GM18508 (cell line): ENCODE results near the gene SHKBP1.
"Not testable (repeated sequence)": the region's sequence is repeated elsewhere in the genome, so short reads cannot be mapped to it uniquely, and the experiment has no call there.

Source experiments
- ATAC-seq: cut with Tn5 transposase; IDR thresholded peaks from one replicate; pipeline ENCODE4 v1.9.1; 2021; ENCODE audit warnings: moderate number of reproducible peaks; ENCODE audit not compliant: insufficient read depth, unreplicated experiment

SHKBP1 gene

DNA sequence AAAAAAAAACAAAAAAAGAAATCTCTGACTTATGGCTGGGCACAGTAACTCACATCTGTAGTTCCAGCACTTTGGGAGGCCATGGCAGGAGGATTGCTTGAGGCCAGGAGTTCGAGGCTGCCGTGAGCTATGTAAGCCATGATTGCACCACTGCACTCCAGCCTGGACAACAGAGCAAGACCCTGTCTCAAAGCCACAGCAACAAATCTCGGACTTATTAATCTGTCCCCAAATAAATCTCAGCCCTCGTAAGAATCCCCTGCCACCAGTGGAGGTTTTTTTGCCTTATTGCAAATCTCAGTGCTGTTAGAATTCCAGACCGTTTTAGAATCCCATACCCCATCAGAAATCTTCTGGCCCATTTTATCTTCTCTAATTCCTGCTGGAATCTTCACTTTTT lies 4.9 kb downstream of the SHKBP1 start:
- no peak for ATAC-seq

DNA sequence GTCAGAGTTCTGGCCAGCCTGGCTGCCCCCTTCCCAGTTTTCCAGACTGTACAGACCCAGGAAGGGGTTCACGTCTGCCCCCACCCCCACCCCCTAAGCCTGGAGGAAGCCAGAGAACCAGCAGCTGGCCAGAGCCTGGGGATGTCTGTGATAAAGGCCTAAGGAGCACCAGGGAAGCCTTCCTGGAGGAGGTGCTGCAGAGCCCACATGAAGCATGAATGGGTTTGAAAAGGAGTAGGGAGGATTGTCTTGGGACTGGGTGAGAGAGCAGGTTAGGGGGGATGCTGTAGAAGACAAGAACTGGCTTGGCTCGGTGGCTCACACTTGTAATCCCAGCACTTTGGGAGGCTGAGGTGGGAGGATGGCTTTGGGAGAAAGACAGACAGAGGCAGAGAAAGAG lies 5.8 kb downstream of the SHKBP1 start:
- ATAC-seq = no peak

DNA sequence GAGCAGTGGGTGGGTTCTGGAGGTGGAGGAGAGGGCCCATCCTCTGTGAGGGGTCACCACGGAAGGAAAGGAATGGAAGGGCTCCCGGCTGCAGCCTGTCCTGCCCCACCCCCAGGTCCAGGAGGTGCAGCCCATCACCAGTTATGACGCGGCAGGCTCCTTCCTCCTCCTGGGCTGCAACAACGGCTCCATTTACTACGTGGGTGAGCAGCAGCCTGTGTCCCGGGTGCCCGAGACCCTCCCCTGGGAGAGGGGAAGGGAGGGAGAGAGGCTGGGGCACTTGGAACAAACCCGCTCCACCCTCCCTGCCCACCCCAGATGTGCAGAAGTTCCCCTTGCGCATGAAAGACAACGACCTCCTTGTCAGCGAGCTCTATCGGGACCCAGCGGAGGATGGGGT lies 6.6 kb downstream of the SHKBP1 start:
- ATAC-seq = no peak

DNA sequence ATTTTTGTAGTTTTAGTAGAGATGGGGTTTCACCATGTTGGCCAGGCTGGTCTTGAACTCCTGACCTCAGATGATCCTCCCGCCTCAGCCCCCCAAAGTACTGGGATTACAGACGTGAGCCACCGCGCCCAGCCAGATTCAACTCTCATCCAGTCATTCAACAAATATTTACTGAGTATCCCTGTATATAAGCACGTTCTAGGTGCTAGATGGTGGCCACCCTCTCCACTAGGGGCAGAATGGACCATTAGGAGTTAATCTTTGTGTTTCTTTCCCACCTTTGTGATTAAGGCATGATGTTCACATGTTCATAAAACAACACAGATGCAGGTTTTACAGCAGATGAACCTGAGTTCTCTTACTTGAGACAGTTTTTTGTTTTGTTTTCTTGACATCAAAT lies 7.3 kb downstream of the SHKBP1 start:
- no peak for ATAC-seq

DNA sequence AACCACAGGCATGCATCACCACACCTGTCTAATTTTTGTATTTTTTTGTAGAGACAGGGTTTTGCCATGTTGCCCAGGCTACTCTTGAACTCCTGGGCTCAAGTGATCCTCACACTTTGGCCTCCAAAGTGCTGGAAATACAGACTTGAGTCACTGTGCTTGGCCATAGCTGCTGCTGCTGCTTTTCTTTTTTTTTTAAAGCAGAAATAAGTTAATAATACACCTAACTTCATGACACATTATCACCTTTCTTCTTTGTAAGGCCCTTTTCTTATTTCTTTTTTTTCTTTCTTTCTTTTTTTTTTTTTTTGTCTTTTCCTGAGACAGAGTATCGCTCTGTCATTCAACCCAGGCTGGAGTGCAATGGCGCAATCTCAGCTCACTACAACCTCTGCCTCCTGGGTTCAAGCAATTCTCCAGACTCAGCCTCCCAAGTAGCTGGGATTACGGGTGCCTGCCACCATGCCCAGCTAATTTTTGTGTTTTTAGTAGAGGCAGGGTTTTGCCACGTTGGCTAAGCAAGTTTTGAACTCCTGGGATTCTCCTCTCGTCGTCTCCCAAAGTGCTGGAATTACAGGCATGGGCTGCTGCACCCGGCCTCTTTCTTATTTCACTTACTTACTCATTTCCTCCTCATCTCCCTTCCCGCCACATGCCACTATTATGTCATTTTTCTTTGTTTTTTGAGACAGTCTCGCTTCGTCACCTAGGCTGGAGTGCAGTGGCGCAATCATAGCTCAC lies 8.7 kb downstream of the SHKBP1 start:
- no peak for ATAC-seq

DNA sequence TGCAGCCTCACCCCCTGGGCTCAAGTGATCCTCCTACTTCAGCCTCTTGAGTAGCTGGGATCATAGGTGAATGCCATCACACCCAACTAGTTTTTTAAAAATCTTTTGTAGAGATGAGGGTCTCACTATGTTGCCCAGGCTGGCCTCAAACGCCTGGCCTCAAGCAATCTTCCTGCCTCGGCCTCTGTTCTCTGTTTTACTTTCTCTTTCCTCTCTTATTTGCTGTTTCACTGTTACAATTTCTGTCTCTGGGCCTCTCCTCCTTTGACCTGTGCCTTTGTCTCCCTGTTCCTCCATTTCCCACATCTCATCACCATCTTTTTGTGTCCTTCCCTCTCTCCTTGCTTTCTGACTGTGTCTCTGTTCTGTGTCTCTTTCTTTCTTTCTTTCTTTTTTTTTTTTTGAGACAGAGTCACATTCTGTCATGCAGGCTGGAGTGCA lies 9.3 kb downstream of the SHKBP1 start:
- ATAC-seq = no peak

DNA sequence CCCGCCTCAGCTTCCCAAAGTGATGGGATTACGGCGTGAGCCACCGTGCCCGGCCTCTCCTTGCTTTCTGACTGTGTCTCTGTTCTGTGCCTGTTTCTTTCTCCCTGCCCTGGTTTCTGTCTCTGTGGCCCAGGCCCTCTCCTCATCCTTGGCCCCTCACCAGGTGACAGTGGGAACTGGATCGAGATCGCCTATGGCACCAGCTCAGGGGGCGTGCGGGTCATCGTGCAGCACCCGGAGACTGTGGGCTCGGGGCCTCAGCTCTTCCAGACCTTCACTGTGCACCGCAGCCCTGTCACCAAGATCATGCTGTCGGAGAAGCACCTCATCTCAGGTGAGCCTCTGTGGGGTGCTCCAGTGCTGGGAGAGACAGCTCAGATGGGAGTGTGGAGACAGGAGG lies 9.9 kb downstream of the SHKBP1 start:
- no peak for ATAC-seq

DNA sequence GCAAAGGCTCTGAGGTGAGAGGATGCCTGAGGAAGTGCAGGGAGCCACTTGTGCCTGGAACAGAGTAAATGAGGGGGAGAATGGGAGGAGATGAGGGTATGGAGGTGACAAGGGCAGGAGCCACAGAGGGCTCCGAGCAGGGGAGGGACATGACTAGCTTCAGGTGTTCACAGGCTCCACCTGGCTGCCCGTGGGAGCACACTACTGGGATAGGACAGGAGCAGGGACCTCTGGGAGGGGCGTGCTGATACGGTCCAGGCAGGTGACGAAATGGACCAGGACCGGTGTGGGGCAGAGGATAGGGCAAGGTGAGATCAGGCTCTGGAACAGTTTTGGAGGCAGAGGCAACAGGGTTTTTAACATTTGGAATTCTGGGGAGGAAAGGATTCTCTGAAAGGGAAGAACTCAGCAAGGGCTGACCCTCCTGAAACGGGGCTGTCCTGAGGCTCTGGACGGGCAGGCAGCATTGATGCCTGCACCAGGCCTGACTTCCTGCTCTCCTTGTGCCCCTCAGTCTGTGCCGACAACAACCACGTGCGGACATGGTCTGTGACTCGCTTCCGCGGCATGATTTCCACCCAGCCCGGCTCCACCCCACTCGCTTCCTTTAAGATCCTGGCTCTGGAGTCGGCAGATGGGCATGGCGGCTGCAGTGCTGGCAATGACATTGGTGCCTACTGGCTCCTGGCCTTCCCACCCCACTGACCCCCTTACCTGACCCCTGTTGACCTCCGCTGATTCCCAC lies 11.6 kb downstream of the SHKBP1 start:
- no peak for ATAC-seq

DNA sequence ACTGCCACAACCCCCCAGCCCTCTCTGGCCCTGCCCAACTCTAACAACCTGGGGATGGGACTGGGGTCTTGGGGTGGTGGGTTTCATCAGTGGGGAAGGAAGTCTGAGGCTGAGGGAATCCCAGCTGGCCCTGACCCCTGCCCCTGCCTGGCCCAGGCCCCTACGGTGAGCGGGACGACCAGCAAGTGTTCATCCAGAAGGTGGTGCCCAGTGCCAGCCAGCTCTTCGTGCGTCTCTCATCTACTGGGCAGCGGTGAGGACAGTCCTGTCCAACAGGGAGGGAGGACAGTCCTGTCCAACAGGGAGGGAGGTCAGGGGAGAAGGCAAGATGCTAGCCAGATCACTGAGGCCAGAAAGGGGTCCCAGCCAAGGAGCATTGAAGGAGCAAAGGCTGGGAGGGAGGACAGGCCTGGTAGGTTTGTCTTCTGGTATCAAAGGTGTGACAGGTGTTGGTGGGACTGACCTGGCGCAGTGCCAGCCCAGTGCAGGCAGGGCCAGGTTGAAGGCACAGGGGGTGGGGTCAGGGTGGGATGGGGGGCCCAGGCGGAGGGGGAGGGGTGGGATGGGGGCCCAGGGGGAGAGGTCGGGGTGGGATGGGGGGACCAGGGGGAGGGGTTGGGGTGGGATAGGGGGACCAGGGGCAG lies 12.4 kb downstream of the SHKBP1 start:
- no peak for ATAC-seq

DNA sequence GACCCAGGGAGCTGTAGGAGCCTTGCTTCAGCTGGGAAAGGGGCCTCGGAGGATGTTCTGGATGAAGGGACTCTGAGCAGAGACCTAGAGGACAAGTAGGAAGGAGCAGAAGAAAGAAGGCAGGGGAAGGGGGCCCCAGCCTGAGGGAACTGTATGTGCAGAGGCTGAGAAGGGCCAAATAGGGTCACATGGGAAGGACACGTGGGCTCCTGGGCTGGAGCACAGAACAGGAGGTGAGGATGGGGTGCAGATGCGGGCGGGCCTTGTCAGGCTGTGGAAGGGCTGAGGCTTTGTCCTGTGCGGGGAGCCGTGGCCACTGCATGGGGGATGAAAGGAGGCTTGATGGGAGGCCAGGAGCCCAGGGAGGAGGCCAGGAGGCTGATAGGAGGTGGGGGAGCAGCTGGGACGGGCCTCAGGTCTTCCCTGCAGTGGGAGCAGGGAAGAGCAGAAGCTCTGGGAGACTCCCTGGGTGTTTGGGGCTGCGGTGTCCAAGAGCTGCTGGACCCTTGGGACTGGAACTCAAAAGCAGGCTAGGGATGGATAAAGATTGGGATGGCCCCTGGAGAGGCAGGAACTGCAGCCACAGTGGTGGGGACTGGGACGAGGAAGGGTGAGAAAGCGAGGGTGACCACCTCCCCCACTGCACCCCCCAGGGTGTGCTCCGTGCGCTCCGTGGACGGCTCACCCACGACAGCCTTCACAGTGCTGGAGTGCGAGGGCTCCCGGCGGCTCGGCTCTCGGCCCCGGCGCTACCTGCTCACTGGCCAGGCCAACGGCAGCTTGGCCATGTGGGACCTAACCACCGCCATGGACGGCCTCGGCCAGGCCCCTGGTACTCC lies 13.1 kb downstream of the SHKBP1 start:
- no peak for ATAC-seq

DNA sequence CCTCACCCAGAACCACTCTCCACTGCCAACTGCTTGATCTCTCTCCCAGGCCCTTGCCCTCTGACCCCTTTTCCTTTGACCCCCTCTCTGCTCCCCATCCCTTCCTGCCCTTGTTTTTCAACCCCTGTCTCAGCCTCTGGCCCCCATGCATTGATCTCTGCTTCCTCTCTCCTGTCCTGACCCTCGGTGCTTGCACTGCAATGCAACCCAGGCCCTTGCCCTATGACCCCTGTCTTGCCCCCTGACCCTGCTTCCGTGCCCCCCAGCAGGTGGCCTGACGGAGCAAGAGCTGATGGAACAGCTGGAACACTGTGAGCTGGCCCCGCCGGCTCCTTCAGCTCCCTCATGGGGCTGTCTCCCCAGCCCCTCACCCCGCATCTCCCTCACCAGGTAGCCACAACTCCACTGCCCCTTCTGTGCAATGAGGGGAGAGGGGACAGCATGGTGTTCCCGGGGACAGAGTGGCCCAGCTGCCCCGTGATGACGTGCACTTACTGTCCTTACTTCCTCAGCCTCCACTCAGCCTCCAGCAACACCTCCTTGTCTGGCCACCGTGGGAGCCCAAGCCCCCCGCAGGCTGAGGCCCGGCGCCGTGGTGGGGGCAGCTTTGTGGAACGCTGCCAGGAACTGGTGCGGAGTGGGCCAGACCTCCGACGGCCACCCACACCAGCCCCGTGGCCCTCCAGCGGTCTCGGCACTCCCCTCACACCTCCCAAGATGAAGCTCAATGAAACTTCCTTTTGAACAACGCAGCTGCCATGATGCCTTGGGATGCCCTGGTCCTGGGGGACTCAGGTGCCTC lies 14.0 kb downstream of the SHKBP1 start:
- no peak for ATAC-seq

DNA sequence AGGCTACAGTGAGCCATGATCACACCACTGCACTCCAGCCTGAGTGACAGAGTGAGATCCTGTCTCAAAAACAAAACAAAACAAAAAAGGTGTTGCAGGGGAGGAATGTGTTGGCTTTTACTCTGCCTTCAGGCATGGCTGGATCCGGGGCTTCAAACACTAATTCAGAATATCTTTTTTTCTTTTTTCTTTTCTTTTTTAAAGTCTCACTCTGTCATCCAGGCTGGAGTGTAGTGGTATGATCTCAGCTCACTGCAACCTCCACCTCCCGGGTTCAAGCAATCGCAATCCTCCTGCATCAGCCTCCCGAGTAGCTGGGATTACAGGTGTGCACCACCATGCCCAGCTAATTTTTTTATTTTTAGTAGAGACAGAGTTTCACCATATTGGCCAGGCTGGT lies 15.1 kb downstream of the SHKBP1 start:
- not testable (repeated sequence) for ATAC-seq

DNA sequence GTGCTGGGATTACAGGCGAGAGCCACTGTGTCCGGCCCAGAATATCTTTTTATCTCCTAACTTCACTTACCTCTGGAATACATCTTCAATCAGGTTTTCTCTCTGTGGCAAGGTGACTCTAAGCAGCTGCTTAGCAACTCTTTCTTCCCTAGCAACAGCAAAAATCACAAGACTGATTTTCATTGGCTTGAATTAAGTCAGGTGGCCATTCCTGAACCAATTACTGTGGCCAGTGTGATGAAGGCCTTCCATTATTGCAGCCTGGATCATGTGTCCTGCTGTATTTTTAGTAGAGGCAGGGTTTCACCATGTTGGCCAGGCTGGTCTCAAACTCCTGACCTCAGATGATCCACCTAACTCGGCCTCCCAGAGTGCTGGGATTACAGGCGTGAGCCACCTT lies 15.5 kb downstream of the SHKBP1 start:
- no peak for ATAC-seq

DNA sequence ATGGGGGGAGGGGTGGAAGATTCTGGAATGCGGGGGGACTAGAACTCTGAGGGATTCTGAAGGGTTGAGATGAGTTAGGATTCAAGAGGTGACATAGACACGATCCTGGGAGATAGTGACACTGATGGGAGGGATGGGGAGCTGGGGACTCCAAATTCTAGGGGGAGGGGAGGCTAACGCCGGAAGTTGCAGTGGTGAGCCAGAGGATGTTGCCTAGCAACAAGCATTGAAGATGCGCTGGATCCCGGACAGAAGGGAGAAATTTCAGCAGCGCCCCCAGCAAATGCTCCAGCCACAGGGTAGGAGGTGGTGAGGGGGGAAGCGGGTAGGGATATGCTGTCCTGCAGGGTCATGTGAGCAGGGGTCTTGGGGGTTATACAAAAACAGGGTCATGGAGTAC lies 17.6 kb downstream of the SHKBP1 start:
- no peak for ATAC-seq

DNA sequence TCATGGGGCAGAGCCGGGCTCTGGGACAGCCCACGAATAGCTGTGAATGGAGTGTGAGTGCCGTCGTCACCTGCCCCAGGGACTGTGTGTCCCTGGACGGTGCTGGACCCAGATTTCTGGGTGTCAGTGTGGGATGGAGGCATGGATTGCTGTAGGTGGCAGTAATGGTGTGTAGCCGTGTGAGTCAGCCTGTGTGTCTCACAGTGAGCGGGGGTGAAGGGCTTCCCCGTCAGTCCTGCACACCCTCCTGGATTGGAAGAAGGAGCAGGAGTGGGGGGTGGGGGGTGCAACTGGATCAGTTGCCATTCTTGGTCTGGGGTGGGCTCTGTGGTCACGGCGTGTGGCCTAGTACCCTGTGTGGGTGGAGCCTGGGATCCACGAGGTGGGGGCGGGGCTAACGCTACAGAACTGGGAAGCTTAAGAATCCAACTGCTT lies 18.0 kb downstream of the SHKBP1 start:
- ATAC-seq = no peak

DNA sequence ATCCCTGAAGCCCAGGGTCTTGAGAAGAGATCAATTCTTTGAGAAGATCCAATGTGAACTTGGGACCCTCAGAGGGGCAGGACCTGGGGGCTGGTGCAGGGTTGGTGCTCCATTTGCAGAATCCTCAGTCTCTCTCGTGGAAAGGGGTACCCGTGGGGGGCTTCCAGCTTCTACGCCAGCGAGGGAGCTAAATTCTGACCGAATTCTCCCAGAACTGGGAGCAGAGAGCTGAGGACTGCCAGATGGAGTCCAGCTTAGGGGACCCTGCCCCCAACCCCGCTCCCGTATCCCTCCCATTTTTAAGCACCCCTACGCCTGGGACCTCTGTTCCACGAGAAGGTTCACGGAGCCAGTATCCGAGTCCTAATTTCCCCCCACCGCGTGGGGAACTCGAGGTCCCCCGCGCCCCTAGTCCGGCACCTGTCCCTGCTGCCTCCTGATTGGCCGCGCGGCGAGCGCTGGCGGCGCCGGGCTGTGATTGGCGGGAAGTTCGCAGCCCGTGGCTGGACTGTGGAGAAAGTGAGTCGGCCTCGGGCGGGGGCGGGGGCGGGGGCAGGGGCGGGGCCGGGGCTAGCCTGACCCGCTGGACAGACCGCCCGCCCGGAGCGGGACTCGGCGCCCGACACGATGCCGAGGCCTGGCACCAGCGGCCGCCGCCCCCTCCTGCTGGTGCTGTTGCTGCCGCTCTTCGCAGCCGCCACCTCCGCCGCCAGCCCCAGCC lies 20.1 kb downstream of the SHKBP1 start:
- ATAC-seq = no peak

DNA sequence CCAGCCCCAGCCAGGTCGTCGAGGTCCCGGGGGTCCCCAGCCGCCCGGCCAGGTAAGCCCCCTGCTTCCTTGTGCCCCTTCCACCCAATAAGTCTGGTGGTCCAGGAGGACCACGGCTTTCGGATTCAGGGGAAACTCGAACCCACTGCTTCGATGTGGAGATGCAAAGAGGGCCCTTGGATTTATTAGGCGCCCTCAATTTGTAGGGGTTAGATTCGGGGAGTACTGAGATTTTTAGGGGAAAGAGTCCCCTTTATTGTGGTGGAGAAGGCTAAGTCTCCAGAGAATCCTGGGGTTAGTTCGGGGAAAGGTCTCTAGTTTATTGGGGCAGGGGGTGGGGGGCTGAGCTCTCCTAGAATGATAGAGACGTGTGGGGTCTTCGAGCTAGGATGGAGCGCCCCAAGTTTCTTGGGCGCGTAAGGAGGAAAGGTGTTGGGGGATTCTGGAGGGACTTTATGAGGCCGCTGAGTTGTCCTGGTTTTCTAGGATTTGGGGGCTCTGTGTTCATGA lies 20.7 kb downstream of the SHKBP1 start:
- no peak for ATAC-seq

DNA sequence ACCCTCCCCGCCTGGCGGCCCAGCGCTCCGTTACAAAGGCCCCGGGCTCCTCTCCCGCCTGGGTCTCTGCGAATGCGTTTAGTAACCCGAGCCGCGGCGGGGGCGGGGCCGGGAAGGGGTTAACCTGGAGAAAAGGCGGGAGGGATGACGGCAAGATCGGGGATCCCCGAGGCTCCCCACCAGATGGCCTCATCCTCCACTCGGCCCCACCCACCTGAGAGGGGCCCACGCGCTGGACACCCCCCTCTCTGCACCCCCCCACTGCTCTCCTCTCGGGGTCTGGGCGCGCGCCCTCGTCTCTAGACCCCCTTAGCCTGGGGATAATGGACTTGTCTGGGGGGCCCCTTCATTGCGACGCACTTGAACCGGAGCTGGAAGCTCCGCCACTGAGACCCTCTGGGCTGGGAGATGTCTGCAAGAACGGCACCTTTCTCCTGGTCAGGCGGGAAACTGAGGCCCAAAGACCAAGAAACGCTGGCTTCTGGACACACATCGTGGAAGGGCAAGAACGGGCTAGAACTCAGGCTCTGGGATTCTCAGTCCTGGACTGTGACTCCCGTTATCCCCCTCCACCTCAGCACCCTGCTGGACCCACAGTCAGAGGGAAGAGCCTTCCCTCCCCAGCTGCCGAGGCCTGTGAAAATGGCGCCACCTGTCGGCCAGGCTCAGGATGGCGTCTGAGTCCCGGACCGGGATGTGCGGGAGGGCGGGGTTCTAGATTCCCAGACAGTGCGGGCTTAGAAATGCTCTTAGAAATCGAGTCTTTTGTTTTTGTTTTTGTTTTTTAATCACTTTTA lies 21.6 kb downstream of the SHKBP1 start:
- ATAC-seq = no peak
